ENCODE data around the gene ADPRHL1. TPM values are rescaled to one million over a fixed set of nuclear protein-coding genes. Genes with fewer than 3 reads are reported as not detected.
"Not testable (repeated sequence)": the region's sequence is repeated elsewhere in the genome, so short reads cannot be mapped to it uniquely, and the experiment has no call there.

The ADPRHL1 gene
- total RNA-seq, 4 donors from 2014 or later: 6.9 to 15.5 (median 12.6) TPM

DNA sequence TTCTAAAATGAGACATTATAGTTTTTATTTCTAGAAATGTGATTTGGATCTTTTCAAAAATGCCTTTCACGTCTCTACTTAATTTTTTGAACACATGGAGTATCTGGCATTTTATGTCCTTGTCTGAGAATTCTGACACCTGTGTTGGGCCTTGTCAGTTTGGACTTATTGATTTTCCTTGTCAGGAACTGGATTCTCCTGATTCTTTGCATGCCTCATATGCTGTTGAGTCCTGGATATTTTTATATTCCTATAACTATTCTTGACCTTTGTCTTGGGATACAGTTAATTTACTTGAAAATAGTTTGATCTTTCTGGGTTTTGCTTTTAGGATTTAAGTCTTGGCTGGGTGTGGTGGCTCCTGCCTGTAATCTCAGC, 10.3 kb downstream of the ADPRHL1 start:
- TF ChIP-seq EP300 (IDR thresholded peaks at IDR 0.05) (no peak), POLR2A (IDR thresholded peaks at IDR 0.05) (no peak), CTCF (IDR thresholded peaks at IDR 0.05) (no peak)
- H3K4me1 ChIP-seq: no peaks in the 10 kb centered on the region
- WGBS, 2 donors: 74 to 94% methylated on average over 1 of the region's 1 CpG

DNA sequence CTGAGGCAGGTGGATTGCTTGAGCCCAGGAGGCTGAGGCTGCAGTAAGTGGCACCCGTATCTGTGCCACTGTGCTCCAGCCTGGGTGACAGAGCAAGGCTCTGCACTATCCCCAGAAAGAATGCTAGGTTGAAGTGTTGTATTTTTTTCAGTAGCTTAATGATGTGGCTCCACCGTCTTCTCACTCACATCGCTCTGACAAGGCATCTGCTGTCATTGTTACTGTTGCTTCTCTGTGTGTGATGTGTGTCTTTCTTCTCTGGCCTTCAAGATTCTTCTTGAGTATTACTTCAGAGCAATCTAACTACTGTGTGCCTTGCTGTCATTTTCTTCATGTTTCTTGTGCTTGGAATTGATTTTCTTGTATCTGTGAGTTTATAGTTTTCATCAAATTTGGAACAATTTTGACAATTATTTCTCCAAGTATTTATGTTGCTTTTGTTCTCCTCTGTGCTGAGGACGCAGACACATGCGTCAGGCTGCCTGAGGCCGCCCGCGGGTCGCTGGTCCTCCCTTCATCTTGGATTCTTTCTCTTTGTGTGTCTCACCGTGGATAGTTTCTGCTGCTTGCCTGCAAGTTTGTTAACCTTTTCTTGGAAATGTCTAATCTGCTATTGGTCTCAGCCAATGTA, 10.8 kb downstream of the ADPRHL1 start:
- TF ChIP-seq EP300 (IDR thresholded peaks at IDR 0.05): no peak
- no peak for TF ChIP-seq CTCF (IDR thresholded peaks at IDR 0.05)
- no peak for TF ChIP-seq POLR2A (IDR thresholded peaks at IDR 0.05)
- H3K27me3 ChIP-seq: no peaks in the 10 kb centered on the region
- no peak overlapping the region for H3K27ac ChIP-seq
- H3K4me1 ChIP-seq: no peaks in the 10 kb centered on the region
- no peak for DNase-seq (ENCODE audit: low spot score in 2 of 2)
- 80 to 84% methylated on average over 10 of the region's 10 CpGs for WGBS, 2 donors
- no peak overlapping the region for H3K4me3 ChIP-seq
- H3K9me3 ChIP-seq: no peaks in the 10 kb centered on the region
- peaks cover 0 to 14% (median 0%) of the 10 kb centered on the region in 3 donors for H3K36me3 ChIP-seq

More for the DNA sequence above, 10.3 kb downstream of the ADPRHL1 start:
- H3K27ac ChIP-seq: no peak overlapping the region
- no peak for DNase-seq (ENCODE audit: low spot score in 2 of 2)
- peaks cover 0 to 14% (median 0%) of the 10 kb centered on the region in 3 donors for H3K36me3 ChIP-seq
- H3K9me3 ChIP-seq: no peaks in the 10 kb centered on the region
- H3K27me3 ChIP-seq: no peaks in the 10 kb centered on the region
- no peak overlapping the region for H3K4me3 ChIP-seq

- WGBS, 2 donors: 96 to 97% methylated on average over 29 of the region's 29 CpGs
- H3K27ac ChIP-seq: no peak overlapping the region
- H3K9me3 ChIP-seq: no peaks in the 10 kb centered on the region
- no peaks in the 10 kb centered on the region for H3K4me1 ChIP-seq
- H3K4me3 ChIP-seq: no peak overlapping the region
- TF ChIP-seq EP300 (IDR thresholded peaks at IDR 0.05): no peak
- no peak for TF ChIP-seq POLR2A (IDR thresholded peaks at IDR 0.05)
- TF ChIP-seq CTCF (IDR thresholded peaks at IDR 0.05): no peak
- H3K36me3 ChIP-seq: peaks cover 0 to 14% (median 0%) of the 10 kb centered on the region in 3 donors
- no peak for DNase-seq (ENCODE audit: low spot score in 2 of 2)
- H3K27me3 ChIP-seq: no peaks in the 10 kb centered on the region
Measured at GRCh38 chr13:113441661-113442060, 11.6 kb downstream of the ADPRHL1 start.

DNA sequence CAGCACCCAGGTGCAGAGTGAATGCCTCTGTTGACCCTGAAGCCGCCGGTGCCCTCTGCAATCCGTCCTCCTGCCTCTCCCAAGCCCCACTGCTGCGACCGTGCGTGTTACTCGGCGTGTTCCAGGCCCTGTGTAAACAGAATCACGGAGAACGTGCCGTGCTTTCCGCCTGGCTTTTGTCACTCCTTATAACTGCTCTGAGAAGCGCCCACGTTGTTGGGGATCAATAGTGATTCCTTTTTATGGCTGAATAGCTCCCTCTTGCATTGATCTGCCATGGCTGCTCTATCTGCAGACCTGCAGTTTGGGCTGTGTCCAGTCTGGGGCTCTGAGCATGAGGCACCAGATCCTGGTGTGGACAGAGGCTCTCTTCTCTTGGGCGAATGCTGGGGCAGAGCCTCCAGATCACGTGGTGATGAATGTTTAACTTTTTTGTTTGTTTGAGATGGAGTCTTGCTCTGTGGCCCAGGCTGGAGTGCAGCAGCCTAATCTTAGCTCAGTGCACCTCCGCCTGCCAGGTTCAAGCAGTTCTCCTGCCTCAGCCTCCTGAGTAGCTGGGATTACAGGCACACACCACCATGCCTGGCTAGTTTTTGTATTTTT, 15.8 kb downstream of the ADPRHL1 start:
- peaks cover 0 to 5% (median 0%) of the 10 kb centered on the region in 3 donors for H3K36me3 ChIP-seq
- no peaks in the 10 kb centered on the region for H3K27me3 ChIP-seq
- WGBS, 2 donors: 72 to 74% methylated on average over 17 of the region's 17 CpGs
- TF ChIP-seq EP300 (IDR thresholded peaks at IDR 0.05) (no peak), CTCF (IDR thresholded peaks at IDR 0.05) (no peak), POLR2A (IDR thresholded peaks at IDR 0.05) (no peak)
- H3K4me1 ChIP-seq: no peaks in the 10 kb centered on the region
- H3K27ac ChIP-seq: no peak overlapping the region
- H3K4me3 ChIP-seq: no peak overlapping the region
- no peak for DNase-seq (ENCODE audit: low spot score in 2 of 2)
- H3K9me3 ChIP-seq: no peaks in the 10 kb centered on the region

DNA sequence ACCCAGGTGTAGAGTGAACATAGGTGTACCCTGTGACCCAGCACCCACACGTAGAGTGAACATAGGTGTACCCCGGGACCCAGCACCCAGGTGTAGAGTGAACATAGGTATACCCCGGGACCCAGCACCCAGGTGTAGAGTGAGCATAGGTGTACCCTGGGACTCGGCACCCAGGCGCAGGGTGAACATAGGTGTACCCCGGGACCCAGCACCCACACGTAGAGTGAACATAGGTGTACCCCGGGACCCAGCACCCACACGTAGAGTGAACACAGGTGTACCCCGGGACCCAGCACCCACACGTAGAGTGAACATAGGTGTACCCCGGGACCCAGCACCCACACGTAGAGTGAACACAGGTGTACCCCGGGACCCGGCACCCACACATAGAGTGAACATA, 16.4 kb downstream of the ADPRHL1 start:
- WGBS, 2 donors: 94 to 95% methylated on average over 13 to 14 of the region's 15 CpGs
- DNase-seq (ENCODE audit: low spot score in 2 of 2); H3K9me3 ChIP-seq; H3K27me3 ChIP-seq; H3K36me3 ChIP-seq; H3K4me3 ChIP-seq; H3K27ac ChIP-seq; H3K4me1 ChIP-seq: not testable (repeated sequence)

DNA sequence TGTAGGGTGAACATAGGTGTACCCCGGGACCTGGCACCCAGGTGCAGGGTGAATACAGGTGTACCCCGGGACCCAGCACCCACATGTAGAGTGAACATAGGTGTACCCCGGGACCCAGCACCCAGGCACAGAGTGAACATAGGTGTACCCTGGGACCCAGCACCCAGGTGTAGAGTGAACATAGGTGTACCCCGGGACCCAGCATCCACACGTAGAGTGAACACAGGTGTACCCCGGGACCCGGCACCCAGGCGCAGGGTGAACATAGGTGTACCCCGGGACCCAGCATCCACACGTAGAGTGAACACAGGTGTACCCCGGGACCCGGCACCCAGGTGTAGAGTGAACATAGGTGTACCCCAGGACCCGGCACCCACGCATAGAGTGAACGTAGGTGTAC, 17.4 kb downstream of the ADPRHL1 start:
- 88 to 94% methylated on average over 15 of the region's 15 CpGs for WGBS, 2 donors
- not testable (repeated sequence) for H3K27ac ChIP-seq; H3K36me3 ChIP-seq; H3K27me3 ChIP-seq; H3K4me1 ChIP-seq; DNase-seq (ENCODE audit: low spot score in 2 of 2); H3K9me3 ChIP-seq; H3K4me3 ChIP-seq

Measured in tibial nerve (tissue), 4 donors.